Measurements from ENCODE around the gene RAB18.
"Not testable (repeated sequence)": the region's sequence is repeated elsewhere in the genome, so short reads cannot be mapped to it uniquely, and the experiment has no call there.

RAB18 gene

DNA sequence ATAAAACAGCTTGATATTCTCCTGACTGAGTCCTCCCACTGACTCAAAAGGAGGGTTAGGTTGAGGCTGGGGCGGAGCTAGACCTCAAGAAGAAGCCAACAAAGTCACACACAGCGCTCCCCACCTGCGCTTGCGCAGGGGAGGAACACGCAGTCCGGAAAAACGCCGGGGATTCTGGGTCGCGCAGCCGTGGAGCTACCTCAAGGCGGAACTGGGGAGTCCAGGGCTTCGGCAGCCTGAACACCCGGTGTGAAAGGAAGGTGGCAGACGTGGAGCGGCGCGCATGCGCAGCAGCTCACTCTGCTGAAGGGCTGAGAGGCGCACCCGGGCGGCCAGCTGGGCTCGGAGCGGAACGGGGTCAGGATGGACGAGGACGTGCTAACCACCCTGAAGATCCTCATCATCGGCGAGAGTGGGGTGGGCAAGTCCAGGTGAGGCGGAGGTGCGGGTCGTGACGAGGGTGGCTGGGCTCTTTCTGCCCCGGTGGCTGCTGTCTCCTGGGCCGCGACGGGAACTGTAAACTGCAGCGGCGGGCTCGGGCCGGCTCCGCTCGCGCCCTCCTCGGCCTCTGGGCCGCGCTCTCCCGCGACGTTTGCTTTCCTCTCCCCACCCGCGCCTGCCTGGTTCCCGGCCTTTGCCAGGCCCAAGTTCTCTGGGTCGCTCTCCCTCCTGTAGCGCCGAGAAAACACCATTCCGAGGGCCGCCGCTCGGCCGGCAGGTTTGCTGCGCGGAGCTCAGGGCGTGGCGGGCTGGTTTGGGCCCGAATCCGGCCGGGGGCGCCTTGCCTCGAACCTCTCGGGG is at the start of gene RAB18:
Gene RAB18, plus strand, starts transcription at position 298 of the 801 bp plus-strand sequence. Its CDS starts 66 bp downstream, at position 364.
- TF ChIP-seq, protein P1, sequence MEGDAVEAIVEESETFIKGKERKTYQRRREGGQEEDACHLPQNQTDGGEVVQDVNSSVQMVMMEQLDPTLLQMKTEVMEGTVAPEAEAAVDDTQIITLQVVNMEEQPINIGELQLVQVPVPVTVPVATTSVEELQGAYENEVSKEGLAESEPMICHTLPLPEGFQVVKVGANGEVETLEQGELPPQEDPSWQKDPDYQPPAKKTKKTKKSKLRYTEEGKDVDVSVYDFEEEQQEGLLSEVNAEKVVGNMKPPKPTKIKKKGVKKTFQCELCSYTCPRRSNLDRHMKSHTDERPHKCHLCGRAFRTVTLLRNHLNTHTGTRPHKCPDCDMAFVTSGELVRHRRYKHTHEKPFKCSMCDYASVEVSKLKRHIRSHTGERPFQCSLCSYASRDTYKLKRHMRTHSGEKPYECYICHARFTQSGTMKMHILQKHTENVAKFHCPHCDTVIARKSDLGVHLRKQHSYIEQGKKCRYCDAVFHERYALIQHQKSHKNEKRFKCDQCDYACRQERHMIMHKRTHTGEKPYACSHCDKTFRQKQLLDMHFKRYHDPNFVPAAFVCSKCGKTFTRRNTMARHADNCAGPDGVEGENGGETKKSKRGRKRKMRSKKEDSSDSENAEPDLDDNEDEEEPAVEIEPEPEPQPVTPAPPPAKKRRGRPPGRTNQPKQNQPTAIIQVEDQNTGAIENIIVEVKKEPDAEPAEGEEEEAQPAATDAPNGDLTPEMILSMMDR (IDR thresholded peaks at IDR 0.05; ENCODE audit: insufficient read depth, missing control alignments): no peak
- no peak for FAIRE-seq
- peak; percentile 51 for DNase-seq (ENCODE audit: insufficient read length, low spot score)

DNA sequence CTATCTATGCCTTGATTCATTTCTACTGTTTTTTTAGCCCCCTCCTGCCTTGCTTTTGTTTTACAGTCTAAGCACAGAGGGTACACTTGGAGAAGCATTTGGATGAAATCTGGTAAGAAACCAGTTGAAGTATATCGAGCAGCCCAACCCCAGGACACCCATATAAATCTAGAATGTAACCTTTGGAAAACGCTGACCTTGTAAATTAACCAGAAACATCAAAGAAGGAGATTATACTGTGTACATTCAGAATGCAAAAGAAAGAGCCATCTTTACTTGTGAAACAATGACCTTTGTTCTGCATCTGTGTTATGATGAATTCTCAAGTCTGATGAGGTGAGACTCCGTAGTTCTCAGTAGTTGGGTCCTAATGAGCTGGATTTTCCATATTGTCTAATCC is 49.3 kb upstream of the RAB18 start:
- FAIRE-seq (no peak), DNase-seq (ENCODE audit: insufficient read length, low spot score) (no peak)
- TF ChIP-seq, protein P1 (IDR thresholded peaks at IDR 0.05; ENCODE audit: insufficient read depth, missing control alignments): no peak

DNA sequence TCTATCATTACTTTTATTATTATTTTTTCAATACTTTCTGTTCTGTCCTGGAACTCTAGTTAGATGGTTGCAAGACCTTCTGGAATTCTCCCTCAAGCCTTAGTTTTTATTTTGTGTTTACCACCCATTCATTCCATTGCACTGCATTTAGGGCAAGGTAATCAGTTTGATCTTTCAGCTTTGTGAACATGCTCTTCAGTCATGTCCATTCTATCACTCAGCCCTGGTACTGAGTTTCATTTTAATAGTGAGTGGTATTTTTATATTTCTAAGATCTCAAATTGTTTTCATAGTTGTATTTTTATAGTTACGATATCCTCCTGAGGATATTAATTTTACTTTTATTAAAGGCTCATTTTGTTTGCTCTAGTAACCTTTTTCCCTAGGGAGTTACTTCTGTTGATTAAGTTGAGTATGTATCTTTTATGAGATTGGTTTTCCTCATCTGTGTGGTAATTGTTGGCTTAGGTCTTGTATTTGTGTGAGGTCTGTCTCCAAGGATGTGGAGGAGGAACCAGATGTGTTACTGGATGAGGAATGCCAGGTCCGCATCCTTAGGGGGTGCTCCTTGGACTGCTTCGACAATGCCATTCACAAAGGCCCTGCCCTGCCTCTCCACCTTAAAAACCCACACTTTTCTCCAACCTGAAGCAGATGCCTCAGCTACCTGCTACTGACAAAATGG is 46.7 kb upstream of the RAB18 start:
- TF ChIP-seq, protein P1 (IDR thresholded peaks at IDR 0.05; ENCODE audit: insufficient read depth, missing control alignments): no peak
- DNase-seq (ENCODE audit: insufficient read length, low spot score) (no peak), FAIRE-seq (no peak)

DNA sequence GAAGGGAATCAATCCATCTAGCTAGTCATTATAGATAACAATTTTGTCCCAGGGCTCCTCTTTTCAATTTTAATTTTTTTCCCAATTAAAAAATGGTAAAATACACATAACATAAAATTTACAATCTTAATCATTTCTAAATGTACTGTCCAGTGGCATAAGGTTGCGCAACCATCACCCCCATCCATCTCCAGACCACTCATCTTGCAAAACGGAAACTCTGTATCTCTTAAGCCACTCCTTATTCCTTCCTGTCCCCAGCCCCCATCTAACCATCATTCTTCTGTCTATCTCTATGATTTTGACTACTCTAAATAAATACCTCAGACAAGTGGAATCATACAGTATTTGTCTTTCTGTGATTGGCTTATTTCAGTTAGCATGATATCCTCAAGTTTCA is 46.1 kb upstream of the RAB18 start:
- FAIRE-seq (no peak), DNase-seq (ENCODE audit: insufficient read length, low spot score) (no peak)
- TF ChIP-seq, protein P1 (IDR thresholded peaks at IDR 0.05; ENCODE audit: insufficient read depth, missing control alignments): no peak

DNA sequence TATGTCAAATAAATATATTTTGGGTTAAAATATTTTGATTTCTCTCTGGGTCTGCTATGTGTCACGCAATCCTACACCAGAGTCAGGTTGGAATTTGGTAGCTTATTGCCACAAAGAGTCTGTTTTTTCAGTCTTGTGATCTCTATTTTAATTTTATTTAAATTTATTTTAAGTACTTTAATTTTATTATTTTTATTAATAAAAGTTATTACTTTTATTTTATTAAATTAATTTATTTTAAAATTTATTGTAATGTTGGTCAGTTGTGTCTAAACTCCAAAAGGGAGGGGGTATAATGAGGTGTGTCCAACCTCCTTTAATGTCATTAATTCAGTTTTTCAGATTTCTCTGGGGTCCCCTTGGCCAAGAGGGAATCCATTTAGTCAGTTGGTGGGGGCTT is 42.8 kb upstream of the RAB18 start:
- TF ChIP-seq, protein P1 (IDR thresholded peaks at IDR 0.05; ENCODE audit: insufficient read depth, missing control alignments): no peak
- FAIRE-seq (no peak), DNase-seq (ENCODE audit: insufficient read length, low spot score) (no peak)

DNA sequence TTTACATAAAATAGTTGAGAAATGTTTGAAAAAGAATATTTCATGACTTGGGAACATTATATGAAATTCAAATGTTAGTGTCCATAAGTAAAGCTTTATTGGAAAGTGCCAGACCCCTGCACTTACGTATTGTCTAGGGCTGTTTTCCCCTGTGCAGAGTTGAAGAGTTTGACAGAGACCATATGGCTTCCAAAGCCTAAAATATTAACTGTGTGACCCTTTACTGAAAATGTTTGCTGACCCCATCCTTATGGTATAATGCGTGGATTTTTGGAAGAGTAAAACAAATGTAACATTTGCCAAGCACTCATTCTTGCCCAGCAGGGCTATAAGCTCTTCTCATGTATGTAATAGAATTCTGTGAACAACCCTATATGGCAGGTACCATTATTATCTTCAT is 40.1 kb upstream of the RAB18 start:
- TF ChIP-seq, protein P1 (IDR thresholded peaks at IDR 0.05; ENCODE audit: insufficient read depth, missing control alignments): no peak
- FAIRE-seq (no peak), DNase-seq (ENCODE audit: insufficient read length, low spot score) (no peak)

DNA sequence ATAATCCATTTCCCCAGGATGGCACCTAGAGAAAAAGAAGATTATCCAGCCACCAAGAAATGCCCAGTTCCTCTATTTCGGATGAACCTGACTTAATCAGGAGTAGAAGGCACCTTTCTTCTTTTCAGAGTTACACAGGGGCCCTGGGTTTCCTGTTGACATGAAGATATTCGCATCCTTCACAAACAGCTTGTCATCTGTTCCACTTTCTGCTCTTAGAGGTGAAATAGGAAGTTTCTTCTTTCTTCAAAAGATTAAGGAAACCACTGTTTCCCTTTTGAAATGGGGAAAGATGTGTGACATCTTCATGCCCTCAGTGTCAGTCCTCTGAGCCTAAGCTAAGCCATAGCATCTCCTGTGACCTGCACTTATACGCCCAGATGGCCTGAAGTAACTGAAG is 39.1 kb upstream of the RAB18 start:
- no peak for FAIRE-seq
- TF ChIP-seq, protein P1 (IDR thresholded peaks at IDR 0.05; ENCODE audit: insufficient read depth, missing control alignments): no peak
- DNase-seq (ENCODE audit: insufficient read length, low spot score): no peak

DNA sequence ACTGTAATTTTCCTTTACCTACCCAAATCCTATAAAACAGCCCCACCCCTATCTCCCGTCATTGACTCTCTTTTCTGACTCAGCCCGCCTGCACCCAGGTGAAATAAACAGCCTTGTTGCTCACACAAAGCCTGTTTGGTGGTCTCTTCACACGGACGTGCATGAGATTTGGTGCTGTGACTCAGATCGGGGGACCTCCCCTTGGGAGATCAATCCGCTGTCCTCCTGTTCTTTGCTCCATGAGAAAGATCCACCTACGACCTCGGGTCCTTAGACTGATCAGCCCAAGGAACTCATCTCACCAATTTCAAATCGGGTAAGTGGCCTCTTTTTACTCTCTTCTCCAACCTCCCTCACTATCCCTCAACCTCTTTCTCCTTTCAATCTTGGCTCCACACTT is 38.5 kb upstream of the RAB18 start:
- not testable (repeated sequence) for FAIRE-seq; DNase-seq (ENCODE audit: insufficient read length, low spot score)
